ENCODE data around the gene RPAP2. TPM values are rescaled to one million over a fixed set of nuclear protein-coding genes. Genes with fewer than 3 reads are reported as not detected.

The RPAP2 gene
- total RNA-seq, 2 experiments from 2014 or later = 23.4 to 26.5 TPM

DNA sequence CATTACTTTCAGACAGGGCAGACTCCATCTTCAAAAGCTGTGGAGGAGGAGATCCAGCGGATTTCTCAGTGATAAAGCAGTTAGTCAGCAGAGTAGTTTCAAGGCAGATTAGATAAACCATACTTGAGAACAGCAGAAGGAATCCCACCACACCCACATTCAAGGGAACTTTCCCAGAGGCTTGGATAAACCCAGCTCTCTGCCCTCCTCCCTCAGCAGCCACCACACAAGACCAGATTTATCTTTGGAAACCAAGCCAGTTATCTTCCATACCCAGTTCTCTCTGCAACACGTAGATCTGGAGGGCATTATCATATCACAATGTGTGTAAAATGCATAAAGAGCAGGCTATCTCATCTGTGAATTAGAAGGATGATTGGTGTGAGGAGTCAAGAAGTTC, 147.7 kb downstream of the RPAP2 start:
- Mint-ChIP-seq H3K27ac (no peak overlapping the region), H3K4me1 (ENCODE audit: low read depth) (no peaks in the 10 kb centered on the region), H3K9me3 (peaks cover 5% of the 10 kb centered on the region), H3K36me3 (ENCODE audit: low read depth) (no peaks in the 10 kb centered on the region), H3K27me3 (no peaks in the 10 kb centered on the region), H3K4me3 (no peak overlapping the region)
- intact Hi-C loops (cut with DNase I, micrococcal nuclease) = no loop called here
- no peaks in the 10 kb centered on the region for H3K4me1 ChIP-seq (ENCODE audit: insufficient read depth, low read length)
- H3K27me3 ChIP-seq (ENCODE audit: control insufficient read depth in 1 of 2, insufficient read depth in 2 of 2, low read length in 2 of 2) = no peaks in the 10 kb centered on the region
- ChIA-PET CTCF (no interaction called here), POLR2A (no interaction called here)
- ATAC-seq (ENCODE audit: poor library complexity) = no peak
- H3K36me3 ChIP-seq (ENCODE audit: insufficient read depth, low read length) = no peaks in the 10 kb centered on the region
- H3K9me3 ChIP-seq (ENCODE audit: control insufficient read depth in 1 of 2, insufficient read depth in 1 of 2, low read length in 2 of 2) = no peaks in the 10 kb centered on the region
- H3K4me3 ChIP-seq (ENCODE audit: low read length) = no peak overlapping the region
- DNase-seq = no peak
- TF ChIP-seq, protein P1, sequence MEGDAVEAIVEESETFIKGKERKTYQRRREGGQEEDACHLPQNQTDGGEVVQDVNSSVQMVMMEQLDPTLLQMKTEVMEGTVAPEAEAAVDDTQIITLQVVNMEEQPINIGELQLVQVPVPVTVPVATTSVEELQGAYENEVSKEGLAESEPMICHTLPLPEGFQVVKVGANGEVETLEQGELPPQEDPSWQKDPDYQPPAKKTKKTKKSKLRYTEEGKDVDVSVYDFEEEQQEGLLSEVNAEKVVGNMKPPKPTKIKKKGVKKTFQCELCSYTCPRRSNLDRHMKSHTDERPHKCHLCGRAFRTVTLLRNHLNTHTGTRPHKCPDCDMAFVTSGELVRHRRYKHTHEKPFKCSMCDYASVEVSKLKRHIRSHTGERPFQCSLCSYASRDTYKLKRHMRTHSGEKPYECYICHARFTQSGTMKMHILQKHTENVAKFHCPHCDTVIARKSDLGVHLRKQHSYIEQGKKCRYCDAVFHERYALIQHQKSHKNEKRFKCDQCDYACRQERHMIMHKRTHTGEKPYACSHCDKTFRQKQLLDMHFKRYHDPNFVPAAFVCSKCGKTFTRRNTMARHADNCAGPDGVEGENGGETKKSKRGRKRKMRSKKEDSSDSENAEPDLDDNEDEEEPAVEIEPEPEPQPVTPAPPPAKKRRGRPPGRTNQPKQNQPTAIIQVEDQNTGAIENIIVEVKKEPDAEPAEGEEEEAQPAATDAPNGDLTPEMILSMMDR (IDR thresholded peaks at IDR 0.05) = no peak
- no peak overlapping the region for H3K27ac ChIP-seq (ENCODE audit: low read depth in 1 of 2, low read length in 2 of 2)

DNA sequence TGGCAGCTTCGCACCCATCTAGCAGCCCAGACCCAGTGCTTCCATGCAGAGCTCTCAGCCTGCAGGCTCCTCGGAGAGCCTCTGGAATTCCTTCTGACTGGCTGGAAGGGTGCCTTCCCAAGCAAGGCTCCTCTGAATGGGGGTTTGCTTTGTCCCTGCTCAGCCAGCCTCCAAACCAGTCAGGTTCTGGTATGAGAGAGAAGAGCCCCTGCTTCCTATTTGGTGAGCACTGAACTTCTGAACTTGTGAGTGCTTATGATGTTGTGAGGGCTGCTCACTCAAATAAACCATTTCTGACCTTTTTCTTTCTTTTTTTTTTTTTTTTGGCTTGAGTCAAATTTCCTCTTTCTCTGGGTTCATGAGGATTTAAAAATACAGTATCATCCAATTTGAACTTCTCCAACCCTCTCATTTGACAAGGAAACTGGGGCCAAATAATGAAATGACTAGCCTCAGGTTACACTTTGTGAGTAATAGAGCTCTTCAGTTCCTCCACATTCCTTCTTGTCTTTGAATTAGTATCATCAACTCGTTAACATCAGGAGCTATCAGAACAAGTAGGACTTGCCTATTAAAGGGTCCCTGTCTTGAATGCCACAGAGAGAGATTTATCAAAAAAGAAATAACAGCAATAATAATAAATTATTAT, 148.3 kb downstream of the RPAP2 start:
- TF ChIP-seq, protein P1 (IDR thresholded peaks at IDR 0.05) = no peak
- DNase-seq (no peak), ATAC-seq (ENCODE audit: poor library complexity) (no peak)
- H3K27me3 ChIP-seq (ENCODE audit: control insufficient read depth in 1 of 2, insufficient read depth in 2 of 2, low read length in 2 of 2) = no peaks in the 10 kb centered on the region
- H3K27ac ChIP-seq (ENCODE audit: low read depth in 1 of 2, low read length in 2 of 2) = no peak overlapping the region
- no peaks in the 10 kb centered on the region for H3K9me3 ChIP-seq (ENCODE audit: control insufficient read depth in 1 of 2, insufficient read depth in 1 of 2, low read length in 2 of 2)
- no peaks in the 10 kb centered on the region for H3K36me3 ChIP-seq (ENCODE audit: insufficient read depth, low read length)
- intact Hi-C loops (cut with DNase I, micrococcal nuclease) = no loop called here
- Mint-ChIP-seq H3K27me3 (no peaks in the 10 kb centered on the region), H3K9me3 (peaks cover 5% of the 10 kb centered on the region), H3K4me3 (no peak overlapping the region), H3K36me3 (ENCODE audit: low read depth) (no peaks in the 10 kb centered on the region), H3K27ac (no peak overlapping the region), H3K4me1 (ENCODE audit: low read depth) (no peaks in the 10 kb centered on the region)
- H3K4me1 ChIP-seq (ENCODE audit: insufficient read depth, low read length) = no peaks in the 10 kb centered on the region
- ChIA-PET POLR2A (interaction anchor here (0.6 kb wide), 1 partner anchor 37 kb away, joined by 3 read pairs; no protein-coding TSS in a partner anchor), CTCF (no interaction called here)
- no peak overlapping the region for H3K4me3 ChIP-seq (ENCODE audit: low read length)

DNA sequence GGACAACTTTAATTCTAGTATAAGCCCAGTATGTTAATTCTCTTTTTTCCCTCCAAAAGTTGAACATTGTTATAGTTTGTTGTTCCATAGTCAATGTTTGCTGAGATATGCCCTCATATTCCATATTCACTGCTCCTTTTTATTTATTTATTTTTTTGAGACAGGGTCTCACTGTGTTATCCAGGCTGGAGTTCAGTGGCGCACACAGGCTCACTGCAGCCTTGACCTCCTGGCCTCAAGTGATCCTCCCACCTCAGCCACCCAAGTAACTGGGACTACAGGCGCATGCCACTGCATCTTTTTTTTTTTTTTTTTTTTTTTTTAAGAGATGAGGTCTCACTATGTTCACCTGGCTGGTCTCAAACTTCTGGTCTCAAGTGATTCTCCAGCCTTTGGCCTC, 149.1 kb downstream of the RPAP2 start:
- Histone ChIP-seq H3K27me3 (ENCODE audit: control insufficient read depth in 1 of 2, insufficient read depth in 2 of 2, low read length in 2 of 2) (no peaks in the 10 kb centered on the region), H3K36me3 (ENCODE audit: insufficient read depth, low read length) (no peaks in the 10 kb centered on the region), H3K27ac (ENCODE audit: low read depth in 1 of 2, low read length in 2 of 2) (no peak overlapping the region), H3K4me1 (ENCODE audit: insufficient read depth, low read length) (no peaks in the 10 kb centered on the region), H3K4me3 (ENCODE audit: low read length) (no peak overlapping the region), H3K9me3 (ENCODE audit: control insufficient read depth in 1 of 2, insufficient read depth in 1 of 2, low read length in 2 of 2) (no peaks in the 10 kb centered on the region)
- intact Hi-C loops (cut with DNase I, micrococcal nuclease) = no loop called here
- Mint-ChIP-seq H3K9me3 (peaks cover 5% of the 10 kb centered on the region), H3K4me1 (ENCODE audit: low read depth) (no peaks in the 10 kb centered on the region), H3K27ac (no peak overlapping the region), H3K27me3 (no peaks in the 10 kb centered on the region), H3K4me3 (no peak overlapping the region), H3K36me3 (ENCODE audit: low read depth) (no peaks in the 10 kb centered on the region)
- no peak for ATAC-seq (ENCODE audit: poor library complexity)
- DNase-seq = no peak
- ChIA-PET CTCF (no interaction called here), POLR2A (no interaction called here)
- TF ChIP-seq, protein P1 (IDR thresholded peaks at IDR 0.05) = no peak

Other genes starting within 250 kb of the RPAP2 start
- not detected for gene SETSIP, start 223.6 kb upstream of the RPAP2 start, total RNA-seq
- 1 to 10 TPM; 1.8 to 2.8 TPM for gene BTBD8, start 218.7 kb upstream of the RPAP2 start, total RNA-seq
- gene C1orf146, start 81.1 kb upstream of the RPAP2 start, total RNA-seq = not detected
- 10 to 100 TPM in 1 of 2 experiments, 1 to 10 TPM in 1; 7.7 to 11.7 TPM for gene GLMN, start 72 bp upstream of the RPAP2 start, total RNA-seq
- gene GFI1, start 187.9 kb downstream of the RPAP2 start, total RNA-seq = 10 to 100 TPM; 13.0 to 15.3 TPM